ENCODE results near the gene TMPRSS12. TPM values are rescaled to one million over a fixed set of nuclear protein-coding genes. Genes with fewer than 3 reads are reported as not detected.
"Not testable (repeated sequence)": the region's sequence is repeated elsewhere in the genome, so short reads cannot be mapped to it uniquely, and the experiment has no call there.

The TMPRSS12 gene
- total RNA-seq, 1 donor from 2014 or later = not detected

DNA sequence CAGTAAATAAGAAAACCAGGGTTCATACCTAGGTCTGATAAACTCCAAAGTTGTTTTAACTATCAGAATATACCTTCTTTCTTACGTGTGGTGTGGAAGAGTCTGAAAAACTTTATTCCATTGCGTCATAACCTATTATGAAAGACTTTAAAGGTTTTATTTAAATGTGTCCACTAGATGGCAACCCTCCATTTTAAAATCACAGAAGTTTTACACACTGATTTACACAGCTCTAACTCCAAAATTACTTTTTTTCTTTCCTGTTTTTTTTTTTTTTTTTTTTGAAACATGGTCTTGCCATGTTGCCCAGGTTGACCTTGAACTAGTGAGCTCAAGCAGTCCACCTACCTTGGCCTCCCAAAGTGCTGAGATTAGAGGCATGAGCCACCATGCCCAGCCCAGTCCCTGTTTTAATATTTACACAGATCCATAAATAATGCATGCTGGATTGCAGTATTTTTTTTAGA lies 17.3 kb upstream of the TMPRSS12 start:
- peak overlapping the region; percentile 2 to 63 (median 58) for H3K9ac ChIP-seq (ENCODE audit: low read depth in 1 of 3, low read length in 3 of 3)

DNA sequence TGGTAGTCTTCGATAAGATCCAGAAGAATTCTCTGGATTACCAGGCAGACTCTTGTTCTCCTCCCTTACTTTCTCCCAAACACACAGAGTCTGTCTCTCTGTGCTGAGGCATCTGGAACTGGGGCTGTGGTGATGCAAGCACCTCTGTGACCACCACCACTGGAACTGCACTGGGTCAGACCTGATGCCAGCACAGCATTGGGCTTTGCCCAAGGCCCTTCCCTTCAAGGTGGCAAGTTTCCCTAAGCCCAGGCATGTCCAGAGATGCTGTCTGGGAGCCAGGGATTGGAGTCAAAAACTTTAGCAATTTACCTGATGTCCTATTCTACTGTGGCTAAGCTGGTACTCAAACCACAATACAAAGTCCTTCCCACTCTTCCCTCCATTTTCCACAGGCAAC lies 14.6 kb upstream of the TMPRSS12 start:
- H3K9ac ChIP-seq (ENCODE audit: low read depth in 1 of 3, low read length in 3 of 3) = no peak overlapping the region
- H3K27ac ChIP-seq (ENCODE audit: low read depth, low read length) = peak overlapping the region; percentile 20
- H3K4me3 ChIP-seq (ENCODE audit: low read length in 3 of 3) = no peak overlapping the region
- H3K4me1 ChIP-seq (ENCODE audit: control insufficient read depth in 3 of 3, insufficient read depth in 3 of 3, low read length in 3 of 3) = peaks cover 7 to 23% (median 17%) of the 10 kb centered on the region in 3 donors
- H3K9me3 ChIP-seq (ENCODE audit: control insufficient read depth in 3 of 3, low read length in 3 of 3) = no peaks in the 10 kb centered on the region
- H3K36me3 ChIP-seq (ENCODE audit: control insufficient read depth in 3 of 3, insufficient read depth in 3 of 3, low read length in 3 of 3) = no peaks in the 10 kb centered on the region
- H3K27me3 ChIP-seq (ENCODE audit: control insufficient read depth in 3 of 3, insufficient read depth in 3 of 3, low read length in 3 of 3) = no peaks in the 10 kb centered on the region

More for the DNA sequence above, 17.3 kb upstream of the TMPRSS12 start:
- no peaks in the 10 kb centered on the region for H3K27me3 ChIP-seq (ENCODE audit: control insufficient read depth in 3 of 3, insufficient read depth in 3 of 3, low read length in 3 of 3)
- H3K27ac ChIP-seq (ENCODE audit: low read depth, low read length) = peak overlapping the region; percentile 85
- peak overlapping the region in 2 of 3 donors; percentile 17 to 32 for H3K4me3 ChIP-seq (ENCODE audit: low read length in 3 of 3)
- H3K9me3 ChIP-seq (ENCODE audit: control insufficient read depth in 3 of 3, low read length in 3 of 3) = no peaks in the 10 kb centered on the region
- no peaks in the 10 kb centered on the region for H3K36me3 ChIP-seq (ENCODE audit: control insufficient read depth in 3 of 3, insufficient read depth in 3 of 3, low read length in 3 of 3)
- H3K4me1 ChIP-seq (ENCODE audit: control insufficient read depth in 3 of 3, insufficient read depth in 3 of 3, low read length in 3 of 3) = peaks cover 7 to 23% (median 17%) of the 10 kb centered on the region in 3 donors

DNA sequence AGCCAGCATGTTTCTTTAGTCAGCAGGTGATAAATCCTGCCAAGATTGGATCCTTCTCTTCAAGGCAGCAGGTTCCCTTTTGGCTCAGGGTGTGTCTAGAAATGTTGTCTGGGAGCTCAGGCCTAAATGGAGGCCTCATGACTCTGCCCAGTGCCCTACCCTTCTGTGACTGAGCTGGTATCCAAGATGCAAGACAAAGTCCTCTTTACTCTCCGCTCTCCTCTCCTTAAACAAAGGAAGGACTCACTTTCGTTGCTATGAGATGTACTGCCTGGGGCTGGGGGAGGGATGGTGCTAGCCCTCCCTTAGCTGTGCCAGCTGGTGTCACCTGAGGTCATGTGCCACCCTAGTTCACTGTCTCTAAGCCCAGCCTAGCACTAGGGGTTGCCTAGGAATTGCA lies 13.8 kb upstream of the TMPRSS12 start:
- Histone ChIP-seq H3K36me3 (ENCODE audit: control insufficient read depth in 3 of 3, insufficient read depth in 3 of 3, low read length in 3 of 3) (no peaks in the 10 kb centered on the region), H3K4me3 (ENCODE audit: low read length in 3 of 3) (no peak overlapping the region), H3K9ac (ENCODE audit: low read depth in 1 of 3, low read length in 3 of 3) (no peak overlapping the region), H3K9me3 (ENCODE audit: control insufficient read depth in 3 of 3, low read length in 3 of 3) (no peaks in the 10 kb centered on the region), H3K27me3 (ENCODE audit: control insufficient read depth in 3 of 3, insufficient read depth in 3 of 3, low read length in 3 of 3) (no peaks in the 10 kb centered on the region), H3K27ac (ENCODE audit: low read depth, low read length) (no peak overlapping the region), H3K4me1 (ENCODE audit: control insufficient read depth in 3 of 3, insufficient read depth in 3 of 3, low read length in 3 of 3) (peaks cover 7 to 23% (median 17%) of the 10 kb centered on the region in 3 donors)

DNA sequence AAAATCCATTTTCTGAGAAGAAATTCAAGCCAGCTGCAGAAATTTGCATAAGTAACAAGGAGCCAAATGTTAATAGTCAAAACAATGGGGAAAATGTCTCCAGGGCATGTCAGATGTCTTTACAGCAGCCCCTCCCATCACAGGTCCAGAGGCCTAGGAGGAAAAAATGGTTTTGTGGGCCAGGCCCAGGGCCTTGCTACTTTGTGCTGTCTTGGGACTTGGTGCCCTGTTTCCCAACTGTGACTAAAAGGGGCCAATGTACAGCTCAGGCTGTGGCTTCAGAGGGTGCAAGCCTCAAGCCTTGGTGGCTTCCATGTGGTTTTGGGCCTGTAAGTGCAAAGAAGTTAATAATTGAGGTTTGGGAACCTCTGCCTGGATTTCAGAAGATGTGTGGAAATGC lies 8.9 kb upstream of the TMPRSS12 start:
- not testable (repeated sequence) for H3K36me3 ChIP-seq (ENCODE audit: control insufficient read depth in 3 of 3, insufficient read depth in 3 of 3, low read length in 3 of 3); H3K27ac ChIP-seq (ENCODE audit: low read depth, low read length); H3K9ac ChIP-seq (ENCODE audit: low read depth in 1 of 3, low read length in 3 of 3); H3K27me3 ChIP-seq (ENCODE audit: control insufficient read depth in 3 of 3, insufficient read depth in 3 of 3, low read length in 3 of 3); H3K4me1 ChIP-seq (ENCODE audit: control insufficient read depth in 3 of 3, insufficient read depth in 3 of 3, low read length in 3 of 3); H3K4me3 ChIP-seq (ENCODE audit: low read length in 3 of 3); H3K9me3 ChIP-seq (ENCODE audit: control insufficient read depth in 3 of 3, low read length in 3 of 3)

DNA sequence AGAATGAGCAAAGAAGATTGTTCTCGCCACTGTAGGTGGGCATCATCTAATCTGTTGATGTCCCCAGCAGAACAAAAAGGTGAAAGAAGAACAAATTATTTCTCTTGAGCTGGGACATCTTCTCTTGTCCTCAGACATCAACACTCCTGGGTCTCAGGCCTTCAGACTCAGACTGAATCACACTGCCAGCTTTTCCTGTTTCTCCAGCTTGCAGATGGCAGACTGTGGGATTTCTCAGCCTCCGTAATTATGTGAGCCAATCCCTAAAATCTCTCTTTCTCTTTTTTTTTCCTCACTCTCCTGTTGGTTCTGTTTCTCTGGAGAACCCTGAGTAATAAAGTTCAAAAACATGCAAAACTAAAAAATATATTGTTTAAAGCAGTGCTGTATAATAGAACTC lies 3.7 kb upstream of the TMPRSS12 start:
- peaks cover 0 to 8% (median 0%) of the 10 kb centered on the region in 3 donors for H3K4me1 ChIP-seq (ENCODE audit: control insufficient read depth in 3 of 3, insufficient read depth in 3 of 3, low read length in 3 of 3)
- H3K9ac ChIP-seq (ENCODE audit: low read depth in 1 of 3, low read length in 3 of 3) = no peak overlapping the region
- peaks cover 0 to 8% (median 0%) of the 10 kb centered on the region in 3 donors for H3K9me3 ChIP-seq (ENCODE audit: control insufficient read depth in 3 of 3, low read length in 3 of 3)
- no peak overlapping the region for H3K4me3 ChIP-seq (ENCODE audit: low read length in 3 of 3)
- no peaks in the 10 kb centered on the region for H3K36me3 ChIP-seq (ENCODE audit: control insufficient read depth in 3 of 3, insufficient read depth in 3 of 3, low read length in 3 of 3)
- H3K27ac ChIP-seq (ENCODE audit: low read depth, low read length) = no peak overlapping the region
- H3K27me3 ChIP-seq (ENCODE audit: control insufficient read depth in 3 of 3, insufficient read depth in 3 of 3, low read length in 3 of 3) = no peaks in the 10 kb centered on the region

DNA sequence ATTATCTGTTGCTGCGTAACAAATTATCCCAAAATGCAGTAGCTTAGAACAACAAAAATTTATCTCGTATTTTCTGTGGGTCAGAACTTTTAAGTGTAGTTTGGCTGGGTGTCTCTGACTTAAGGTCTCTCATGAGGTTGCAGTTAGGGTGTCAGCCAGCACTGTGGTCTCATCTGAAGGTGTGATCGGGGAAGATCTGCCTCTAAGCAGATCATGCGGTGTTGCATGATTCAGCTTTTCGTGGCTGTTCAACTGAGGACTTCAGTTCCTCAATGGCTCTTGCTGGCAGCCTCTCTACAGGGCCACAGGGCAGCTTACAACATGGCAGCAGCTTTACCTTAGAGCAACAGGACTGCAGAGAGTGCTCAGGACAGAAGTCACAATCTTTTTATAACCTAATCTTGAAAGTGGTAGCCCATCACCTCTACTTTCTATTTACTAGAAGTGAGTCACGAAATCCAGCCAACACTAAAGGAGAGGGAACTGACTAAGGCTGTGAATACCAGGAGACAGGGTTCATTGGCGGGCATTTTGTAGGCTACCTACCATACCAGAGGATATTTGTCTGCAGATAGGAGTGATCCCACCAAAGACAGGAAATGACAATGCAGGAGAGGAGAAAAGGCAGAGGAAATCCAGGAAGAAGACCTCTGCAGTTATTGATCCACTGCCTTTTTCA lies 1.8 kb upstream of the TMPRSS12 start:
- Histone ChIP-seq H3K9me3 (ENCODE audit: control insufficient read depth in 3 of 3, low read length in 3 of 3) (peaks cover 0 to 8% (median 0%) of the 10 kb centered on the region in 3 donors), H3K27ac (ENCODE audit: low read depth, low read length) (no peak overlapping the region), H3K27me3 (ENCODE audit: control insufficient read depth in 3 of 3, insufficient read depth in 3 of 3, low read length in 3 of 3) (no peaks in the 10 kb centered on the region), H3K4me3 (ENCODE audit: low read length in 3 of 3) (no peak overlapping the region), H3K4me1 (ENCODE audit: control insufficient read depth in 3 of 3, insufficient read depth in 3 of 3, low read length in 3 of 3) (peaks cover 0 to 8% (median 0%) of the 10 kb centered on the region in 3 donors), H3K36me3 (ENCODE audit: control insufficient read depth in 3 of 3, insufficient read depth in 3 of 3, low read length in 3 of 3) (no peaks in the 10 kb centered on the region), H3K9ac (ENCODE audit: low read depth in 1 of 3, low read length in 3 of 3) (no peak overlapping the region)

DNA sequence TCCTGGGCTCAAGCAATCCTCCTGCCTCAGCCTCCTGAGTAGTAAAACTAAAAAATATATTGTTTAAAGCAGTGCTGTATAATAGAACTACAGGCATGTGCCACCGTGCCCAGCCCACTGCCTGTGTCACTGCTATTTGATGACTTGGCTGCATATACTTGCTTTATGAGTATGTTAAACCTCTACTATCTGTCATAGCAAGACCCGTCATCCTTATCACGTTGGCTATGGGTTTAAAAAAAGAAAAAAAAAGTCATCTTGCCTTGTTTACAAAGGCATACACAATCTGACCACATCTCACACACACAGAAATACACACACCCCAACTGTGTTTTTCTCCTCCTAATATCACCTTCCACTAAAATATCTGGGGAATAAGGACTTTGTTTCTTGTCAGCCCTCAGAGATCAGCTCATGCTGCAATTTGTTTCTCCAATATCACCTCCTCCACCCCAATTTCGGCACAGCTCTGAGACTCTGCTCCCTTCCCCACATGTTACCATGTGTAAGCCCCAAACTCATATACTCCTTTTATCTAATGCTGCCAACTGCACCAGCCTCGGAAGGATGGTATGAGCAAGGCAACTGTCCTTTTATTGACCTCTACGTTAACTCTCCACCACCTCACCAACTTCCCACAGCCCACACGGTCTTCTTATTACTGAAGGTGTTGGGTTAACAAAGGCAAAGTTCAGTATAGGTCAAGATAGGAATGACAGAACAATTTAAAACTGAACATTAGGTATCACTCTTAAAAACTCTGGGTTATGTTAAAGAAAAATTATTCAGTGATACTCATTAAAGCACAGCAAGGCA lies 802 bp upstream of the TMPRSS12 start:
- Histone ChIP-seq H3K9me3 (ENCODE audit: control insufficient read depth in 3 of 3, low read length in 3 of 3) (peaks cover 0 to 8% (median 0%) of the 10 kb centered on the region in 3 donors), H3K27ac (ENCODE audit: low read depth, low read length) (no peak overlapping the region), H3K36me3 (ENCODE audit: control insufficient read depth in 3 of 3, insufficient read depth in 3 of 3, low read length in 3 of 3) (no peaks in the 10 kb centered on the region), H3K4me3 (ENCODE audit: low read length in 3 of 3) (no peak overlapping the region), H3K4me1 (ENCODE audit: control insufficient read depth in 3 of 3, insufficient read depth in 3 of 3, low read length in 3 of 3) (peaks cover 0 to 8% (median 0%) of the 10 kb centered on the region in 3 donors), H3K27me3 (ENCODE audit: control insufficient read depth in 3 of 3, insufficient read depth in 3 of 3, low read length in 3 of 3) (no peaks in the 10 kb centered on the region), H3K9ac (ENCODE audit: low read depth in 1 of 3, low read length in 3 of 3) (no peak overlapping the region)

DNA sequence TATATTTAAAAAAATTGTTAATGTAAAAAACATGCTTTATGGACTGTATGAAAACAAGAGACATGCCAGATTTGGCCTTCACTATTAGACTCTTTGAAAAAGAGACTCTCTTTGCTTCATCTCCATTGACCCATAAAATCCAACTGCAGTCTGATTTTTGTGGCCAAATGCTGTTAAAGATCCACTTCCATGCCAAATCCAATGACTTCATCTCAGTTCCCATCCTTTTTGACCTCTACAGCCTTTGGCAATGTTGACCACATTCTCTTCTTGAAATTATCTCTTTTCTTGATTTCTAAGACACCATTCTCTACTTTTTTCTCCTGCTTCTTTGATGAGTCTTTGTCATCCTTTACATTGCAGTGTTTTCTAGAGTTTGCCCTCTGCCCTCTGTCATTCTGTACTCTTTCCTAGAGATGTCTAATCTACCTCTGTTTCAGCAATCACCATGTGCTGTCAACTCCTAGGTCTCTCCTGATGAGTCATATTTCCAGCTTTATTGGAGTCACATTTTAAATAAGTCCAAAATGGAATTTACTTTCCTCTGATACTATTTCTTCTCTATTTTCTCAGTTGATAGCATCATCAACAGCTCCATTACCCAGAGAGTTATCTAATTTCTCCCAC lies 2.4 kb downstream of the TMPRSS12 start:
- H3K4me3 ChIP-seq (ENCODE audit: low read length in 3 of 3) = no peak overlapping the region
- no peak overlapping the region for H3K9ac ChIP-seq (ENCODE audit: low read depth in 1 of 3, low read length in 3 of 3)
- peaks cover 0 to 8% (median 0%) of the 10 kb centered on the region in 3 donors for H3K9me3 ChIP-seq (ENCODE audit: control insufficient read depth in 3 of 3, low read length in 3 of 3)
- H3K27me3 ChIP-seq (ENCODE audit: control insufficient read depth in 3 of 3, insufficient read depth in 3 of 3, low read length in 3 of 3) = no peaks in the 10 kb centered on the region
- H3K4me1 ChIP-seq (ENCODE audit: control insufficient read depth in 3 of 3, insufficient read depth in 3 of 3, low read length in 3 of 3) = peaks cover 8 to 19% (median 10%) of the 10 kb centered on the region in 3 donors
- no peaks in the 10 kb centered on the region for H3K36me3 ChIP-seq (ENCODE audit: control insufficient read depth in 3 of 3, insufficient read depth in 3 of 3, low read length in 3 of 3)
- no peak overlapping the region for H3K27ac ChIP-seq (ENCODE audit: low read depth, low read length)

DNA sequence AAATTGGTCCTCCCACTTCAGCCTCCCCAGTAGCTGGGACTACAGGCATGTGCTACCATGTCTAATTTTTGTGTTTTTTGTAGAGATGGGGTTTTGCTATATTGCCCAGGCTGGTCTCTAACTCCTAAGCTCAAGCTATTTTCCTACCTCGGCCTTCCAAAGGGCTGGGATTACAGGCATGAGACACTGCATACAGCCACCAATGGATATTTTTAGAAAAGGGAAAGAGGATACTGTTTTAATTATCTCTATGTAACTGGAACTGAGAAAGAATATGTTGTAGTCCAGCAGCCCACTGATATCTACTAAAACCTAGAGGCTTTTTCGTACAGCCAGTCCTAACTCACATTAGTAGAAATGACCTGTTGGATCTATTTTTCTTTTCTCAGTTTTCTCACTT lies 6.2 kb downstream of the TMPRSS12 start:
- Histone ChIP-seq H3K27ac (ENCODE audit: low read depth, low read length) (peak overlapping the region; percentile 22), H3K27me3 (ENCODE audit: control insufficient read depth in 3 of 3, insufficient read depth in 3 of 3, low read length in 3 of 3) (no peaks in the 10 kb centered on the region), H3K36me3 (ENCODE audit: control insufficient read depth in 3 of 3, insufficient read depth in 3 of 3, low read length in 3 of 3) (no peaks in the 10 kb centered on the region), H3K9ac (ENCODE audit: low read depth in 1 of 3, low read length in 3 of 3) (peak overlapping the region in 2 of 3 donors; percentile 25 to 40), H3K9me3 (ENCODE audit: control insufficient read depth in 3 of 3, low read length in 3 of 3) (no peaks in the 10 kb centered on the region), H3K4me1 (ENCODE audit: control insufficient read depth in 3 of 3, insufficient read depth in 3 of 3, low read length in 3 of 3) (peaks cover 10 to 18% (median 11%) of the 10 kb centered on the region in 3 donors), H3K4me3 (ENCODE audit: low read length in 3 of 3) (peak overlapping the region in 2 of 3 donors; percentile 8 to 35)
